Measurements from ENCODE around the gene TFB1M.
"Not testable (repeated sequence)": the region's sequence is repeated elsewhere in the genome, so short reads cannot be mapped to it uniquely, and the experiment has no call there.

Gene TFB1M

DNA sequence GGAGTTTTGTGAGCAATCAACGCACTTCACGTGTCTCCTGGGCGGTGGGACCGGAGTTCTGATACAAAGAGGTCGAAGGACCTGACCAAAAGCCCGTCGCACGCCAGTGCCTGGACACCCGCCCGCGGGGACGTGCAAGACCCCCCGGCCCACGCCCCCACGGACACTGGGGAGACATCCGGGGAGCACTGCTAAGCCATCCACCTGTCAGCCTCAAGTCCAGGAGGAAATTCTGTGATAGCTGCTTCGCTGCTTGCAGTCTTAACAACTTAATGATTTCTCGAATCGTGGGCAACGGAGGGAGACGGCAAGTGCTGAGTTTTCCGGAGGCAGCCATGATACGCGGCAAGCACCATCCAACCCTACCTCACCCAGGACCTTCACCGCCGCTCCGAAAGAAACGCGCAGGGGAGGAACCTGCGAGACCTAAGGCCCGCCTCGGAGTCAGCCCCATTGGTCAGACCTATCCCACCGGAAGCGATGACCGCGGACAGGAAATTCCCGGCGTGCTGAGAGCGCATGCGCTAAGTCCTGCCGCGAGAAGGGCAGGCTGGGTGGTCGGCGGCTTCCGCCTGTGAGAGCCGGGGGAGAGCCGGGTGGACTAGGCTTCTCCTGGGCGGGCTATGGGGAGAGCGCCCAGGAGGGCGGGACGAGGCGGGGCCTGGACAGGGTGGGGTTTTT, at the start of gene TFB1M:
Gene TFB1M (minus strand): TSS at position 393 of the 681 bp plus-strand sequence. CDS start 56 bp downstream, at position 337.
- peak; percentile 90 for DNase-seq (ENCODE audit: low spot score)
- TF ChIP-seq, protein P1, sequence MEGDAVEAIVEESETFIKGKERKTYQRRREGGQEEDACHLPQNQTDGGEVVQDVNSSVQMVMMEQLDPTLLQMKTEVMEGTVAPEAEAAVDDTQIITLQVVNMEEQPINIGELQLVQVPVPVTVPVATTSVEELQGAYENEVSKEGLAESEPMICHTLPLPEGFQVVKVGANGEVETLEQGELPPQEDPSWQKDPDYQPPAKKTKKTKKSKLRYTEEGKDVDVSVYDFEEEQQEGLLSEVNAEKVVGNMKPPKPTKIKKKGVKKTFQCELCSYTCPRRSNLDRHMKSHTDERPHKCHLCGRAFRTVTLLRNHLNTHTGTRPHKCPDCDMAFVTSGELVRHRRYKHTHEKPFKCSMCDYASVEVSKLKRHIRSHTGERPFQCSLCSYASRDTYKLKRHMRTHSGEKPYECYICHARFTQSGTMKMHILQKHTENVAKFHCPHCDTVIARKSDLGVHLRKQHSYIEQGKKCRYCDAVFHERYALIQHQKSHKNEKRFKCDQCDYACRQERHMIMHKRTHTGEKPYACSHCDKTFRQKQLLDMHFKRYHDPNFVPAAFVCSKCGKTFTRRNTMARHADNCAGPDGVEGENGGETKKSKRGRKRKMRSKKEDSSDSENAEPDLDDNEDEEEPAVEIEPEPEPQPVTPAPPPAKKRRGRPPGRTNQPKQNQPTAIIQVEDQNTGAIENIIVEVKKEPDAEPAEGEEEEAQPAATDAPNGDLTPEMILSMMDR (IDR thresholded peaks at IDR 0.05; ENCODE audit: extremely low read depth, missing control alignments) = no peak

DNA sequence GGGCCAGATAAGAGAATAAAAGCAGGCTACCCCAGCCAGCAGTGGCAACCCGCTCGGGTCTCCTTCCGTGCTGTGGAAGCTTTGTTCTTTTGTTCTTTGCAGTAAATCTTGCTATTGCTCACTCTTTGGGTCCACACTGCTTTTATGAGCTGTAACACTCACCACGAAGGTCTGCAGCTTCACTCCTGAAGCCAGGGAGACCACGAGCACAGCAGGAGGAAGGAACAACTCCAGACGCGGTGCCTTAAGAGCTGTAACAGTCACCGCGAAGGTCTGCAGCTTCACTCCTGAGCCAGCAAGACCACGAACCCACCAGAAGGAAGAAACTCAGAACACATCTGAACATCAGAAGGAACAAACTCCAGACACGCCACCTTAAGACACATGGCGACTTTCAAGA, 49.7 kb upstream of the TFB1M start:
- DNase-seq (ENCODE audit: low spot score) = not testable (repeated sequence)

DNA sequence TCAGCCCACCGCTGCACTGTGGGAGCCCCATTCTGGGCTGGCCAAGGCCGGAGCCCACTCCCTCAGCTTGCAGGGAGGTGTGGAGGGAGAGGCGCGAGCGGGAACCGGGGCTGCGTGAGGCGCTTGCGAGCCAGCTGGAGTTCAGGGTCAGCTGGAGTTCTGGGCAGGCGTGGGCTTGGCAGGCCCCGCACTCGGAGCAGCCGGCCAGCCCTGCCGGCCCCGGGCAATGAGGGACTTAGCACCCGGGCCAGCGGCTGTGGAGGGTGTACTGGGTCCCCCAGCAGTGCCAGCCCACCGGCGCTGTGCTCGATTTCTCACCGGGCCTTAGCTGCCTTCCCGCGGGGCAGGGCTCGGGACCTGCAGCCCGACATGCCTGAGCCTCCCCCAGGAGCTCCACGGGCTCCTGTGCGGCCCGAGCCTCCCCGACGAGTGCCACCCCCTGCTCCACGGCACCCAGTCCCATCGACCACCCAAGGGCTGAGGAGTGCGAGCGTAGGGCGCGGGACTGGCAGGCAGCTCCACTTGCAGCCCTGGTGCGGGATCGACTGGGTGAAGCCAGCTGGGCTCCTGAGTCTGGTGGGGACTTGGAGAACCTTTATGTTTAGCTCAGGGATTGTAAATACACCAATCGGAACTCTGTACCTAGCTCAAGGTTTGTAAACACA, 48.8 kb upstream of the TFB1M start:
- DNase-seq (ENCODE audit: low spot score) = not testable (repeated sequence)

- DNase-seq (ENCODE audit: low spot score) = no peak
- TF ChIP-seq, protein P1 (IDR thresholded peaks at IDR 0.05; ENCODE audit: extremely low read depth, missing control alignments) = no peak
Observed at GRCh38 chr6:155354167-155354566, 39.9 kb upstream of the TFB1M start.

DNA sequence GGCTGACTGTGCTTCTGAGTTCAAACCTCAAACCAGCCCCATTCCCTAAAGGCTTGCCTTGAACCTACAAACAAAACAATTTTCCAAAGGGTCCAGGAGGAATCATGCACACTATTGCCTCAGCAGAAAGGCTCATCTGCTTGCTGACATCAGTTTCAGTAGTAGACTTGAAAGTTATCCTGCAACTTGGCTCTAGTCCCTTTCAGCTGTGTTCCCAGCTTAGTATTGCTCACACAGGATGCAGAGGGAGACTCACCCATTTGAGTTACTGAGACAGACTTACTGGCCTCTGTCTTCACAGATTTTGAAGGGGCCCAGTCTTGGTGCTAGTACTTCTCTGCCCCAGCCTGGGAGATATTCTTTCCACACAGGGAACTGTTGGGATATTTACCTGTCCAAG, 38.5 kb upstream of the TFB1M start:
- TF ChIP-seq, protein P1 (IDR thresholded peaks at IDR 0.05; ENCODE audit: extremely low read depth, missing control alignments) = no peak
- DNase-seq (ENCODE audit: low spot score) = no peak

- DNase-seq (ENCODE audit: low spot score) = no peak
Observed at GRCh38 chr6:155352130-155352420, 37.8 kb upstream of the TFB1M start.

DNA sequence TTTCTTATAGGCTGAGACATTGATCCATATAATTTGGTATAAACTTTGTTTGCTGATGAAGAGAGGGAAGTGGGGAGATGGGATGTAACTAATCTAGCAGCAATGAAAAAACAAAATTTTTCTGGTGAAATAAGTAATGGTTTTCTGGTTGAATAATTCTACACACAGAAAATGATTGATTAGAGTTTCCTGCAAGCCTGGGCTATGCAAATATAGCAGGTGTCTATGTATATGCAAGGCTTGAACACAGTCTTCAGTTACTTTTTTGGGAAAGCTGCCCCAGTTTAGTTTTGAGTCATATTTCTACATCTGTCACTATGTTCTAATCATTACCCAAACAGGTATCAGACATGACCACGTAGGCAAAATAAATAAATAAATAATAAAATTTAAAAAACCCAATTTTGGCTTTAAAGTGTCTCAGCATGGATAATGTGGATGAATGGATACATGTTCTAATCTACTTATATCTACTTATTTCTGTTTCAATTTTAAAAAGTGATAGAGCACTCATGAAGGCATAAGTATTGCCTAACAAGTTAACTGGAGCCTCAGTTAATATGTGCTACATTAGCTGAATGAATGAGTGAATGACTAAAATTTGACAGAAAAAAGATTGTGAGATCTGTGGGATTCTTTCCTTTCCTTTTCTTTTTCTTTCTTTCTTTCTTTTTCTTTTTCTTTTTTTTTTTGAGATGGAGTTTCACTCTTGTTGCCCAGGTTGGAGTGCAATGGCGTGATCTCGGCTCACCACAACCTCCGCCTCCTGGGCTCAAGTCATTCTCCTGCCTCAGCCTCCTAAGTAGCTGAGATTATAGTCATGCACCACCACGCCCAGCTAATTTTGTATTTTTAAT, 37.2 kb upstream of the TFB1M start:
- DNase-seq (ENCODE audit: low spot score) = peak; percentile 79
- TF ChIP-seq, protein P1 (IDR thresholded peaks at IDR 0.05; ENCODE audit: extremely low read depth, missing control alignments) = no peak

More at GRCh38 chr6:155352130-155352420, 37.8 kb upstream of the TFB1M start:
- TF ChIP-seq, protein P1 (IDR thresholded peaks at IDR 0.05; ENCODE audit: extremely low read depth, missing control alignments) = no peak

DNA sequence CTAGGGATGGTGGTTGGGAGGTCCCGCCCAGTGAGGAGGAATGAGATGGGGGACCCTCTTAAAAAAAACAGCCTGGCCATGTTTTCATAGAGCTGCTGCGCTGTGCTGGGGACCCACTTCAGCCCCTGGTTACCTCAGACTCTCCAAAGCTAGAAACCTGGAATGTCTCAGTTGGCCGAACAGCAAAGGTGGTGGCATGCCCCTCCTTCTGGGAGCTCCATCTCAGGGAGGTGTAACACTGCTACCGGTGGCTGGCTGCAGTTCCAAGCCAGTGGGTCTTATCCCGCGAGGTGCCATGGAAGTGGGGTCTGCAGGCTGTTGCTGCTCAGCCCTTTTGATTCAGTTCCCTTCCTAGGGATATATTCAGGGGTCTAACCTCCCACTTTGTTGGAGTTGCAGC, 35.7 kb upstream of the TFB1M start:
- DNase-seq (ENCODE audit: low spot score) = no peak
- TF ChIP-seq, protein P1 (IDR thresholded peaks at IDR 0.05; ENCODE audit: extremely low read depth, missing control alignments) = no peak

All from GM20000 (cell line).